T-helper 22 cell (primary cell): ENCODE results near the gene AHRR.
A peak's percentile ranks its signal among the peaks of the same experiment; 100 is the strongest.

Experiments used
- DNase-seq: peaks from one replicate; pipeline ENCODE4 v3.0.0-alpha.2; 2020; ENCODE audit warnings: low read depth

Gene AHRR

DNA sequence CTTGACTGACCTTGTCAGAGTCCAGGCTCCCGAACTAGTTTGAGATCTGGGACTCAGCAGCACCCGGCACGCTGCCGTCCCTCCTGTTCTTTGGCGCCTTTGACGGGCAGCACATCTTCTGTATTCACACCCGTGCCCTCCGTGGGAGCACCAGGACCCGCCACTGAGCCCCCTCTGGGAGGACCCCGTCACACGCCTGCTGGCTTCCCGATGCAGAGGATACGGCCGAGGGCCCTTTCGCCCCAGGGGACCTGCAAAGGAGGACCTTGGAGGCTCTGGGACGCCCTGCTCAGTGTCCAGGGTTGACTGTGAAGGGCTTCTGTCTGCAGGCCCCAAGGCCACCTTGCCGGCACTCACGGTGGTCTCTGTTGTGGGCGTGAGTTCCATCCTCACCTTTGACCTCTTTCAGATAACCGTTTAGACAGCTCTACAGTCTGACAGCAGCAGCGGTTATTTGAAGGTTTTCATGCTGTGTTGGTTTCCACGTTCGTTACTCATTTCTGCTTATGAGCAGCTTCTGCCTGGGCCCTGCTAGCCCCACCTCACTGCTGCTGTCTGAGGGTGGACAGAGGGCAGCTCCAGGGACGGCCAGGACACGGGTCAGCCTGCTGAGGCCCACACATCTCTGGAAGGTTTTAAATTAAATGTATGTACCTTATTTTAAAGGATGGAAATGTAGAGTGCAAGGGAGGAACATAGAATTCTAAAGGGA lies 108.9 kb downstream of the AHRR start:
- no peak for DNase-seq

DNA sequence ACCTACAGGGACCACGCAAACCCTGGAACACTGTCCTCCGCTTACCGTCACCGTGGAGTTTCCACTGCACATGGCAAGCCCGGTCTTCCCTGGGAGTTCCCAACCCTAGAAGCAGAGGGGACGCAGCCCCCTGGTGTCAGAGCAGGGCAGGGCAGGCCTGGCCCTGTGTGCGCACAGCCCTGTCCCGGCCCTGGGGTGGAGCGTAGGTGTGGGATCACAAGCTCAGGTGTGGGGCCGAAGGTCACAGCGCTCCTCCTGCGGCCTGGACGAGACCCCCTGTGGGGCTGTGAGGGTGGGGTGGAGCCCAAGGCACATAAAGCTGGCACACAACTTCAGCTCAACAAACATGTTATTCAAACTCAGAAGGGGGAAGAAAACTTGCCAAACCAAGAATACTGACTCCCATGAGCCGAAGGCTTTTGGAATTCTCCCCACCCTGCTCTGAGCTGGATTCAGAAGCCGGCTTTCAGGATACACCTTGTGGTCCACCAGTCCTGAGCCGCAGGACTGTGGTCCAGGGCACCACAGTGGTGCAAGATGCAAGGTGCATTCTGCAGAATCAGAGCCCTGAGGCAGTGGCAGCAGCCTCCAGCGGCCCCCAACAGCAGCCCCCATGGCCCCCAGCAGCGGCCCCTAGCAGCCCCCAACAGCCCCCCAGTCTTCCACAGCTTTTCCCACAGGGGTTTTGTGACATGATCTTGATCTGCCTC lies 109.6 kb downstream of the AHRR start:
- no peak for DNase-seq

DNA sequence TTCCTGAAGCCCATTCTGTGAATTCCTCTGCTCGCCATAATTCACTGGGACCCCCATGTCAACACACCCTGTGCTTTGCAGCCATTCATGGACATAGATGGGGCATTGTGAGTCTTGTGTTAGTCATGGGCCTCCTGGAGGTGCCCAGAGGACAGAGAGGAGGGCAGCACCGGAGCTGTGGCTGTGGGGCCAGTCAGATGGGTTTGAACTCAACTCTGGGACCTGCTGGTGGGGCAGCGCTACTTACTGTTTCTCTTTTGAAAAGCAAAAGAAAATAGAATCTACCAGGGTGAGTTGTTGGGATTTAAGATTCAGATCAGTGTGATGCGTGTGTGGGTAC lies 110.2 kb downstream of the AHRR start:
- no peak for DNase-seq

DNA sequence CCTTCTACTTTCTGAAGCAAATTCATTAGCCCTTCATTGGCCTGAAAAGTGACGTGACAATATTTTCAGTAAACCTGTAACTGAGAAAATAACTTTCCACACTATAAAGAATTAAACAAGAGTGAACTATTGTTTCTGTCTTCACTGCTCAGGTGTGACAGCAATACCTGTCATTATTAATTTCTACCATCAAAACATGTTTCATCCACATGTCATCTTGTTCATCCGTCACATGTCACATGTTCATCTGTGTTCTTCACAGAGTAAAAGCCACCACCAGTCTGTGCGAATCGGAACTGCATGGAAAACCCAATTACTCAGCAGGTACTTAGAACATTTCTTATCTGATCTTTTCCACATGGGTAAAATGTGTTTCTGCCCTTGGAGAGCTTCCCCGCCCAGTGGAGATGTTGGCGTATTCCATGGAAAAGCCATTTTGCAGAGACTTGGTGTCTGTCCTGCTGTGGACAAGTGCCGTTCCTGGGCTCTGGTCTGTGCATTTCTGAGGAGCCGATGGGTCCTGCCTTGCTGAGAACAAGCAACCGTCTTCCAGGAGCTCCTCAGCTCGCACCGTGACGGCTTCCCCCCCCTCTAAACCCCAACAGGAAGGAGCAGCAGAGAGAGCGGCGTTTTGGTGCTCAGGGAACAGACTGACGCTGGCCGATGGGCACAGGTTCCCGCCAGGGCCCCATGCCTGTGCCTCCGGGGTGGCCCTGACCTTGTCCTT lies 110.8 kb downstream of the AHRR start:
- DNase-seq: no peak

DNA sequence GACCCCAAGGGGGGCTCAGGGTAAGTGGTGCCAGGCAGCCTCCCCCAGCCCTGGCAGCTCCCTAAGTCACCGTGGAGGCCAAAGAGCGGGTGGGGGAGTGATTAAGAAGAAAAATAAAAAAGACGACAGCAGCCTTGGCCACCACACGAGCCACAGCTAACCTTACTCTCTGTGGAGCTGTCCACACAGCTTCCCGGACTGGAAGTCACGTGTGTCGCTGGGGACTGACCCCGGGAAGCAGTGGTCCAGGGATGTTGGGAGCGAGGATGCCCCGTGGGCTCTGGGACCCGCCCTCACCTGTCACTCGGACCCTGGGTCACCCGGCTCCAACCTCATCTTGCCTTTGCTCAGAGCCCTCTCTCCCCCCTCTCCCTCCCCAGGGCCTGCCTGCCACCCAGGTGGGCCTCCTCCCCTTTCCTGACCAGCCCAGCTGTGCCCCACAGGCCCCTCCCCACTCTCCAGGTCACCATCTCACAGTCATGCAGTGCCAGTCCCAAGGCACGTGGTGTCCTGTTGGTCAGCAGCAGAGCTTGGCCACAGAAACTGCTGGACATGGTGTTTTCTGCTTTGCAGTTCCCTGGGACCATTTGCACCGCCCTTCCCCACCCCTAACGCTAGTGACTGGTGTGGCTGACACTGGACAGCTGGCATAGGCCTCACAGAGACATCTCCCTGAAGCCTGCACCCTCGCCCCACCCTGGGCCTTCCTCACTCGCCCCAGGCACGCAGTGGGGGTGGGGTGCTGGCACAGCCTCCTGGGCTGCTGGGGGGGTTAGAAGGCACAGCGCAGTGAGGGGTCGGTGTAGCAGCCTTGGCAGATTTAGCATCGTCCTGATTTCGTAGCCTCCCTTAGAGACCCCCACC lies 111.6 kb downstream of the AHRR start:
- DNase-seq: no peak

DNA sequence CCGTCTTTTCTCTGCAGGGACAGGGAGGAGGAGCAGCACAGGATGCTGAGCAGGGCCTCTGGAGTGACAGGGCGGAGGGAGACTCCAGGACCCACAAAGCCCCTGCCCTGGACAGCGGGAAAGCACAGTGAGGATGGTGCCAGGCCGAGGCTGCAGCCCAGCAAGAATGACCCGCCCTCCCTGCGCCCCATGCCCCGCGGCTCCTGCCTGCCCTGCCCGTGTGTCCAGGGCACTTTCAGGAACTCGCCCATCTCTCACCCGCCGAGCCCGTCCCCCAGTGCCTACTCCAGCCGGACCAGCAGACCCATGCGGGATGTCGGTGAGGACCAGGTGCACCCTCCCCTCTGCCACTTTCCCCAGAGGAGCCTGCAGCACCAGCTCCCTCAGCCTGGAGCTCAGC lies 112.3 kb downstream of the AHRR start:
- no peak for DNase-seq

DNA sequence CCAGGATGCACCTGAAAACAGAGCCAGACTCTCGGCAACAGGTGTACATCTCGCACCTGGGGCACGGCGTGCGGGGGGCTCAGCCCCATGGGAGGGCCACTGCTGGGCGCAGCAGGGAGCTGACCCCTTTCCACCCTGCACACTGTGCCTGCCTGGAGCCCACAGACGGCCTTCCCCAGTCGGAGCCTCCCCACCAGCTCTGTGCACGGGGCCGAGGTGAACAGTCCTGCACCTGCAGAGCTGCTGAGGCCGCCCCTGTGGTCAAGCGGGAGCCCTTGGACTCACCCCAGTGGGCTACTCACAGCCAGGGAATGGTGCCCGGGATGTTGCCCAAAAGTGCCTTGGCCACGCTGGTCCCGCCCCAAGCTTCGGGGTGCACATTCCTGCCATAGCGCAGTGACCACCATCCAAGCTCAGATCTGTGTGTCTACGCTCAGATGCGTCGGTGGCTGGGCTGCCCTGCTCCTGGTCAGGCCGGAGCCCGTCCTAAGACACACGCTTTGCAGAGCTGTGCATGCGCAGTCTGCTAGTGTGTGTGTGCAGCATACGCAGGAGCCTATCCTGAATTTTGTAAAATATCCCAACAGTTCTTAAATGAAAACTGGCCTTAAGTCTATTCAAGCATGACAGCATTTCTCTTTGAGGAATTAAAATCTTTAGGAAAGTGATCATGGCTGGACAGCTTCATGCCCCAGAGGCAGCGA lies 113.1 kb downstream of the AHRR start:
- DNase-seq: no peak

DNA sequence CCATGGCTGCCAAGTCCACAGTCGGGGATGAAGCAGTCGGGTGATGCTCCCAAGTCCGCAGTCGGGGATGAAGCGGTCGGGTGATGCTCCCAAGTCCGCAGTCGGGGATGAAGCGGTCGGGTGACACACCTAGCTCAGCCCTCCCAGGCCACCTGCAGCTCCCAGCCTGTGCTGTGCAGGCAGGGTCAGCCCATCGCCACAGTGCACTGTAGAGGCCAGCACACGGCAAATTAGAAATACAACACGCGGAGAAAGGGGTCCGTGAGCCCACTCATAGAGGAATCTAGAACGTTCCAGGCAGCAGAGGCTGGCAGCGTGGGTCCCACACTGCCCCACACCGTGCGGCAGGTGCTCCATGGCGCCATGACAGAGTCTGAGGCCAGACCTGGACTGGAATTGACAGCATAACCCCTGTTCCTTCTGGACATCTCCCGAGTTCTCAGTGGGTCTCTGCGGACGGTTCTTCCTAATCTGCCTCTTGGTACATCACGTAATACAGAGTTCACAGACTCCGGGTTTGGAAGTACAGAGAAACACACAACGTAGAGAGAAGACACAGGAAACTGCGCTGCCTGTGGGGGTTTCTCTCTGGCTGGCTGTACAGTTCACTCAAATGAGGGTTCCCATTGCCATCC lies 113.8 kb downstream of the AHRR start:
- no peak for DNase-seq

DNA sequence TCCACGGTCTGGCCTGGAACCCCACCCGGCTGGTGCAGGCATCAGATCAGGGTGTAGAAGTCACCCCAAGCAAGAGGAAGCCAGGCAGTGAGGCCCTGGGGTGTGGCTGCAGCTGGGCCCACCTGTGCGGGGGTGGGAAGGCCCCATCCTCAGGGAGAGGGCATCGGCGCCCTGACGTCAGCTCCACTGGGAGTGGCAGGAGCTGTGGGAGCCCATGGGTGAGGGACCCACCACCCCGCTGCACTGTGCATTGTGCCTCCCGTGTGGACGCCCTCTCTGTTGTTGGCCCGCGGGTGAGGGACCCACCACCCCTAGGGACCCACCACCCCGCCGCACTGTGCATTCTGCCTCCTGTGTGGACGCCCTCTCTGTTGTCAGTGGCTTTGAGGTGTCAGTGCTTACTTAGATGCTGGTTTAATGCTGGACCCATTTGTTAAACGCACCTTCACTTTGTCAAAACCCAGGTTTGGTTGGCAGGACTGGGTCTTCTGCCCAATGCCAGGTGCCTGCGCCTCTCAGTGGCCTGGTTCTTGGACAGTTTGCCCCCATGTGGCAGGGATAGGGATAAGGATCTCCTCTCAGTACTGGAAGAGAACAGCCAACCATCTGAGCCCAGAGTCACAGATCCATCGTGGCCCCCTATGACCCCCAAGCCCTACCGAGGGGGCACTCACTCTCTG lies 114.6 kb downstream of the AHRR start:
- DNase-seq: no peak

DNA sequence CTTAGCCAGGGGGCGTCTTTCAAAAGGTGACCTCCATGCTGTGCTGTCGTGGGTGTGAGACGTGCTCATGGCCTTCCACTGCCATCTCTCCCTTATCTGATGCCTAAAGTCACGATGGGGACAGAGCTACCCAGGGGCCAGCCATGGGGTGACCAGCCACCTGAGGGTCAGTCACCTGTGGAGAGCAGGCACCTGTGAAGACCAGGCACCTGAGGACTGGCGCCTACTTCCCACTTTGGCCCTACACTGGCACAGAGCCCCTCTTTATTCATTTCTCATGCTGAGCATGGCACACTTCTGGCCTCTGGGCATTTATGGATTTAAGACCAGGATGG lies 115.1 kb downstream of the AHRR start:
- no peak for DNase-seq

DNA sequence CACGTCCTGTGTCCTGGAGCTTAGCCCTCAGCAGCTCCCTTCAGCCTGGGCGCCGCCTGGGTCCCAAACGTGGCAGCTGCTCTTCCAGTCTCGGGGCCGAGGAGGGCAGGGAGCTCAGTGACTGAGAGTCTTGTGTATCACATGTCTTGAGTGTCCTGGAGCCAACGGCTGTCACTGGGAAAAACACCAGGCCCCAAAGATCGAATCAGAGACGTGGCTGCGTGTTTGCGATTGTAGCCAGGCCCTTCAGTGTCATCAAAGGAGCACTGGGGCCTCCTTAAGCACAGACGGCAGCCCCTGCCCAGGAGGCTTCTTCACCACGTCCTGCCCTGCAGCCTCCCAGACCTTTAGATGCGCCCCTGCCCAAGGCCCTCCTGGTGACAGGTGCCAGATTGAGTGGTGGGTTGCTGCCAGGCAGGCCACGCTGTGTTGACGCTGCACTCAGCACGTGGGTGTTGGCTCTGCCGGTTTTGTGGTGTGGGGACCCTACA lies 115.8 kb downstream of the AHRR start:
- DNase-seq: no peak

DNA sequence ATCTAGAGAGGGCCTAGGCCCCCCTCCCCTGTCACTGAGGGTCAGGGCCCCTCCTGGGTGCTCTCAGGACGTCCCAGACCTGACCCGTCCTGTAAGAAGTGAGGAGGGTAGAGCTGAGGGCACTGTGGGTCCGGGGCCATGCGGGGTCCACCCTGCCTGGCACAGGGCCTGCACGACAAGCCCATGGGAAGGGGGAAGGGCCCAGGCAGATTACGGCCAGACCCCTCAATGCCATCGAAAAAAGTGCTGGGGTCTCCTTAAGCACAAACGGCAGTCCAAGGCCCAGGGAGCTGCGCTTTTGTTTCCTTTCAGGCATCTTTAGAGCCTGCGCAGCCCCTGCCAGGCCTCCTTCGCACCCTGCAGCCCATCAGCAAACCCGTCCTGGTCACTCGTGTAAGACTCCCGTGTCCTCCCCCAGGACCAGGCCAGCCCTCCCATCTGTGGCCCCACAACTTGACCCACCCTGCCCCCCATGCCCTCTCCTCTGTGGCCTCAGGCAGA lies 117.0 kb downstream of the AHRR start:
- DNase-seq: no peak

DNA sequence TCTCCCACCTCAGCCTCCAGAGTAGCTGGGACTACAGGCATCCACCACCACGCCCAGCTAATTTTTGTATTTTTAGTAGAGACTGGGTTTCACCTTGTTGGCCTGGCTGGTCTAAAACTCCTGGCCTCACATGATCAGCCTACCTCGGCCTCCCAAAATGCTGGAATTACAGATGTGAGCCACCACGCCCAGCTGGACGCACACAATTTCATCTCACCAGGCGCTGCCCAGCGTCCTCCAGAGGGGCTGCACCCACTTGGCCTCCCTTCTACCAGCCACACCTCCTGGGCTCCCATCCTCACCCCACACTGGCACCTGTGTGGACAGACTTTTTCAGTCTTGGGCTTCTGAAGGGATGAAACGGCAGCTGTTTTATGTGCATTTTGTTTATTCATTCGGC lies 117.7 kb downstream of the AHRR start:
- no peak for DNase-seq

DNA sequence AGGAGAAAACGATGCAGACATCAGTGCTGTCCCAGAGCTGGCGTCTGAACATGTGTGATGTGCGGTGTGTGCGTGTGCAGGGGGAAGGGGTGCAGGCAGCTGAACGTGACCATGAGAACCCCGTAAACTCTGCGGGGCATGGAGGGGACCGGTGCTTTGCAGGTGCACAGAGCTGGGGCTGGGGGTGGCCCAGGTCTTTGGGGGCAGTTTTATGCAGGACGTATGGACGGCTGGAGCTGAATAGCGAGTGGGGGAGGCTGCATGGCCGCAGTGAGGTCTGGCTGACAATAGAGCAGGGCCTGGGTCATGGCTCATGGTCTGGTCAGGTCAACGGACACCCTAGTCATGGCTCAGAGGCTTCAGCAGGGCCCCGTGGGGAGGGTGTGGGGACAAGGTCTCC lies 118.1 kb downstream of the AHRR start:
- DNase-seq: no peak

DNA sequence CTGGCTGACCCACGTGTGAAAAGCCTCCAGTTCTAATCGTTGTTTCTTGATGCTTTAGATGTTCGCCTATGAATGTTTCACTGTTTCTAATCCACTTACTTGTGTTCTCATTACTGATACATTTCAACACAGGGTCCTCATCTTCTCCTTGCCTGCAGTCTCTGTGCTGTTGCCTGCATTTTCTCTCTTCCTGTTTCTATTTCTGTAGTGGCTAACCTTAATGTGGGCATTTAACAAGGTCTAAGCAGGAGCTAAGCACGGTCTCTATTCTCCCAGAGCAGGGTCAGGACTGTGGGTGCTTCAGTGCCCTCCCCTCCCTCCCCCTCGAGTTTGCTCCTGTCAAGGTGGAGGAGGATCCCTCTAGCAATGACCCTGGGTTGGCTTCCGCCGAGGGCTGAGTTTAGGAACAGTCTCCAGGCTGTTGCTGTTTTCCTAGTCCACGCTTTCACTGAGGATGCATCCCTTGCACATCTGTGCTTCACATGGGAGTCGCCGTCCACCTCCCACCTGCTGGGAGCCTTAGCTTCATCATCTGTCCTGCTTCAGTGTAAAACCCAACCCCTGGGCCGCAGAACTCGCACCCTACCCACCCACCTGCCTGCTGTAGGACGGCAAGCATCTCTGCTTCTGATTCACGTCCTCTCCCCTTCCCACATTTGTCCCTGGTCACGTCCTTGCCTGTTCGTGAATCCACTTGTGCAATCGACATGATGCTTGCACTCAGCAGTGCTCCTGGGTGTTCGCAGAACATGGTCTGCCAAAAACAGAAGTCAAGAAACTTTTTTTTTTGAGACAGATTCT lies 119.1 kb downstream of the AHRR start:
- no peak for DNase-seq

DNA sequence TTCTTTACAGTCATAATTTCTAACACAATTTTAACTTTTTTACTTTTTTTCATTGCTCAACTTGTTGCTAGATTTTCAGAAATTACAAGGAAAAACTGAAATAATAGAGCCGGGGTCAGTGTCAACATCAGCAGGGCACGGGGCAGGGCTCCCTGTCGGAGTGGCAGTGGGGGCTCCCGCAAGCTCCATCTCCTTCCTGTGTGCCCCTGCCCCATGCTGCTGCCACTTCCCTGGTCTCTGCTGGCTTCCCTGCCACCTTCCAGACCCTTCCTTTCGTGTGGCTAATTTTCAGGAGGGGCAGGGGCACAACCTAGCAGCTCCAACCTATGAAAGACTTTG lies 120.5 kb downstream of the AHRR start:
- DNase-seq: no peak

DNA sequence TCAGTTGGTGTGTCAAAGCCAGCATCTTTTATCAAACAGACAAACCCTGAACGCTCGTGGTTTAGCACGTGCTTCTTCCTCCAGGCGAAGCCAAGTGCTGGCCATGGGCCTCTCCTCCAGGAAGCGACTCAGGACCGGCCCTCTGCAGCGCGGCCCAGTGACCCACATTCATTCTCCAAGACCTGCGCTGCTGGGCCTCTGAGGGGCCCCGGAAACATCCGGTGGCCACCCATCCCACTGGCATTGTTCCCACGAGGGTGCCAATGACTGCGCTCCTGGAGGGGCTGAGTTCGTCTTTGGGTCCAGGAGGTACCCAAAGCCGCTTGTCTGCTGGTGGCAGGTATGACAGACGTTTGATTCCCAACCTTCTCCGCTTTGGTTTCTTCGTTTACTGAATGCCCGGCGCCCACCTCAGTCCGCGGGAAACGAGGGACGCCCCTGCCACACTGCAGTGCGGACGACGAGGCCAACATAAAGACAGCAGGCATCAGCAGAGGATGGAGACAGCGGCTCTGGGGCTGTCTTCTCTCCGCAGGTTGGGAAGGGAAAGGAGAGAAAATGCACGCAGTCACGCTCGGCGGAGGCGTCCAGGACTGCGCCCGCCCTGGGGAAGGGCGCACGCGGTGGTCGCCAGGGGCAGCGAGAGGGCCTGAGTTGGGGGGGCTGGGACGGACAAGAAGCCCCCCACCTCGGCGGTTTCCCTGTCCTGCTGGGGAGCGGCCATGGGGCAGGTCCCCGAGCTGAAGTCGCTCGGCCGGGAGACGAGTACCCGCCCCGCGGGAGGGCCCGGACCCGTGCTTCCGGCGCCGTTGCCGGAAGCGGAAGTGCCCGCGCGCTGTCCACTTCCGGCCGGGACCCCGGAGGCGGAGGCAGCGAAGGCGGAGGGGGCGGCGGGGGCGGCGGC lies 121.1 kb downstream of the AHRR start, which contains the start of gene EXOC3:
TSS of gene EXOC3 (plus strand) at position 842 of the 904 bp plus-strand sequence. CDS start 3,030 bp downstream, outside the sequence.
- peak; percentile 48 for DNase-seq
